HEK293T (cell line): ENCODE data around the gene ULBP1.
A peak's percentile ranks its signal among the peaks of the same experiment; 100 is the strongest.
"Not testable (repeated sequence)": the region's sequence is repeated elsewhere in the genome, so short reads cannot be mapped to it uniquely, and the experiment has no call there.

Experiments
- CTCF ChIA-PET: fragments of 350-600 bp; formaldehyde crosslinking; extraction: SDS; loops from one replicate; lab custom pipeline; 2021; ENCODE audit warnings: antibody characterized with exemption, inconsistent platforms; lab: Yijun Ruan, JAX
- POLR2A ChIA-PET: fragments of 350-600 bp; formaldehyde crosslinking; extraction: SDS; loops from one replicate; lab custom pipeline; 2020; ENCODE audit warnings: antibody characterized with exemption, inconsistent platforms; lab: Yijun Ruan, JAX
- DNase-seq: peaks from one replicate; pipeline ENCODE4 v3.0.0; 2012; ENCODE audit warnings: mixed read lengths; ENCODE audit errors: extremely low spot score
- ARNT ChIP-seq: fragments of 450-650 bp; IDR thresholded peaks from 2 replicates; pipeline ENCODE4 v1.6.1; 2017; ENCODE audit warnings: mild to moderate bottlenecking
- BHLHE40 ChIP-seq: fragments of 450-650 bp; IDR thresholded peaks from 2 replicates; pipeline ENCODE4 v1.6.1; 2016; ENCODE audit warnings: mild to moderate bottlenecking, moderate library complexity, borderline replicate concordance
- CTBP1 ChIP-seq: fragments of 450-650 bp; IDR thresholded peaks from 2 replicates; pipeline ENCODE4 v1.6.1; 2016; ENCODE audit warnings: borderline replicate concordance
- ELF4 ChIP-seq: fragments of 450-650 bp; IDR thresholded peaks from 2 replicates; pipeline ENCODE4 v1.6.1; 2017; ENCODE audit warnings: antibody characterized with exemption
- FOXA1 ChIP-seq: fragments of 450-650 bp; IDR thresholded peaks from 2 replicates; pipeline ENCODE4 v1.6.1; 2016; ENCODE audit warnings: mild to moderate bottlenecking
- FOXK2 ChIP-seq: fragments of 450-650 bp; IDR thresholded peaks from 2 replicates; pipeline ENCODE4 v1.6.1; 2016; ENCODE audit warnings: mild to moderate bottlenecking
- FOXM1 ChIP-seq: fragments of 450-650 bp; IDR thresholded peaks from 2 replicates; pipeline ENCODE4 v1.6.1; 2017; ENCODE audit warnings: mild to moderate bottlenecking, borderline replicate concordance
- HDGF ChIP-seq: fragments of 450-650 bp; IDR thresholded peaks from 2 replicates; pipeline ENCODE4 v1.6.1; 2017; ENCODE audit warnings: antibody characterized with exemption, borderline replicate concordance
- L3MBTL2 ChIP-seq: fragments of 450-650 bp; conservative IDR thresholded peaks from 2 replicates; pipeline ENCODE4 v1.6.1; 2016; ENCODE audit warnings: mild to moderate bottlenecking
- LEF1 ChIP-seq: fragments of 450-650 bp; IDR thresholded peaks from 2 replicates; pipeline ENCODE4 v1.6.1; 2017; ENCODE audit warnings: mild to moderate bottlenecking, borderline replicate concordance
- NFRKB ChIP-seq: fragments of 450-650 bp; IDR thresholded peaks from 2 replicates; pipeline ENCODE4 v1.6.1; 2016; ENCODE audit warnings: mild to moderate bottlenecking, moderate library complexity
- PKNOX1 ChIP-seq: fragments of 450-650 bp; IDR thresholded peaks from 2 replicates; pipeline ENCODE4 v1.6.1; 2016
- SP1 ChIP-seq: fragments of 450-650 bp; IDR thresholded peaks from 2 replicates; pipeline ENCODE4 v1.6.1; 2017
- SUZ12 ChIP-seq: fragments of 450-650 bp; IDR thresholded peaks from 2 replicates; pipeline ENCODE4 v1.6.1; 2016; ENCODE audit warnings: mild to moderate bottlenecking
- TARDBP ChIP-seq: fragments of 450-650 bp; IDR thresholded peaks from 2 replicates; pipeline ENCODE4 v1.6.1; 2016
- ZNF384 ChIP-seq: fragments of 450-650 bp; IDR thresholded peaks from 2 replicates; pipeline ENCODE4 v1.6.1; 2016

Gene ULBP1

GRCh38 chr6:149924933-149925252, 38.9 kb upstream of the ULBP1 start:
- ChIA-PET POLR2A (no interaction called here), CTCF (interaction anchor here (0.7 to 1.9 kb wide), 5 partner anchors 26 to 89 kb away, joined by 3 to 7 read pairs (median 4); no protein-coding TSS in a partner anchor)
- TF ChIP-seq SUZ12 (no peak), TARDBP (no peak), BHLHE40 (no peak), LEF1 (no peak), ARNT (no peak), CTBP1 (no peak), HDGF (no peak), FOXA1 (no peak), PKNOX1 (no peak), ELF4 (no peak), FOXM1 (no peak), SP1 (no peak), FOXK2 (no peak), NFRKB (no peak), L3MBTL2 (no peak), ZNF384 (no peak)
- DNase-seq, result no peak

GRCh38 chr6:149925253-149925973, 38.3 kb upstream of the ULBP1 start:
- TF ChIP-seq FOXA1 (no peak), NFRKB (no peak), ZNF384 (no peak), BHLHE40 (no peak), FOXK2 (no peak), SP1 (no peak), HDGF (no peak), ELF4 (no peak), LEF1 (no peak), ARNT (no peak), SUZ12 (no peak), CTBP1 (no peak), FOXM1 (no peak), L3MBTL2 (no peak), TARDBP (no peak), PKNOX1 (no peak)
- CTCF ChIA-PET, result interaction anchor here (0.7 to 1.6 kb wide), 3 partner anchors 67 to 89 kb away, joined by 3 to 6 read pairs (median 3); no protein-coding TSS in a partner anchor
- DNase-seq, result no peak
- POLR2A ChIA-PET, result no interaction called here

GRCh38 chr6:149925974-149926777, 37.6 kb upstream of the ULBP1 start:
- DNase-seq, result peak; percentile 72
- ChIA-PET CTCF (interaction anchor here (1.1 kb wide), 1 partner anchor 68 kb away, joined by 3 read pairs; no protein-coding TSS in a partner anchor), POLR2A (no interaction called here)
- TF ChIP-seq BHLHE40 (no peak), HDGF (no peak), ARNT (no peak), SP1 (no peak), FOXM1 (no peak), FOXK2 (no peak), ELF4 (no peak), ZNF384 (no peak), PKNOX1 (no peak), FOXA1 (no peak), NFRKB (no peak), LEF1 (no peak), L3MBTL2 (no peak), TARDBP (no peak)

- DNase-seq, CTCF ChIA-PET, POLR2A ChIA-PET: not testable (repeated sequence)
These were observed 36.7 kb upstream of the ULBP1 start for GRCh38 chr6:149927025-149927424.

- ChIA-PET CTCF (interaction anchor here (0.5 kb wide), 1 partner anchor 489 kb away, joined by 3 read pairs; no protein-coding TSS in a partner anchor), POLR2A (no interaction called here)
- peak; percentile 54 for DNase-seq
- TF ChIP-seq TARDBP, result no peak
- TF ChIP-seq FOXM1, result no peak
- TF ChIP-seq NFRKB, result no peak
- TF ChIP-seq ELF4, result no peak
- TF ChIP-seq ZNF384, result no peak
- no peak for TF ChIP-seq L3MBTL2
- TF ChIP-seq SP1, result no peak
- TF ChIP-seq FOXK2, result no peak
- TF ChIP-seq ARNT, result no peak
- no peak for TF ChIP-seq CTBP1
- TF ChIP-seq LEF1, result no peak
- TF ChIP-seq HDGF, result no peak
- TF ChIP-seq FOXA1, result no peak
- no peak for TF ChIP-seq SUZ12
- TF ChIP-seq PKNOX1, result no peak
- no peak for TF ChIP-seq BHLHE40
These were observed 34.3 kb upstream of the ULBP1 start for GRCh38 chr6:149929422-149929821.
